HEK293 (cell line): ENCODE results near the gene INTS13.

Experiments used
- CTCF ChIA-PET: fragments of 350-600 bp; formaldehyde crosslinking; extraction: SDS; loops from one replicate; lab custom pipeline; 2021; ENCODE audit warnings: antibody characterized with exemption; lab: Yijun Ruan, JAX
- POLR2A ChIA-PET: fragments of 300-600 bp; formaldehyde crosslinking; extraction: SDS; loops from one replicate; lab custom pipeline; 2020; ENCODE audit warnings: antibody characterized with exemption, inconsistent platforms; lab: Yijun Ruan, JAX
- H3K27ac ChIP-seq: fragments of 200-500 bp; sonication (Bioruptor generic); 2 replicates; pipeline ENCODE4 v1.5.1; 2014; ENCODE audit warnings: low read depth, low read length, control low read depth, inconsistent platforms; ENCODE audit errors: extremely low read depth
- H3K36me3 ChIP-seq, 2 experiments: fragments of 200-500 bp in 1 of 2; sonication (Bioruptor generic) in 1 of 2; 1 replicate in 1 of 2; 2 replicates in 1 of 2; pipeline ENCODE4 v1.5.1; 2014 to 2017; ENCODE audit warnings: inconsistent platforms in 2 of 2, low read length in 2 of 2; ENCODE audit not compliant: control insufficient read depth in 2 of 2, insufficient read depth in 1 of 2
- H3K4me1 ChIP-seq: fragments of 200-500 bp; sonication (Bioruptor generic); 2 replicates; pipeline ENCODE4 v1.5.1; 2014; ENCODE audit warnings: mild to moderate bottlenecking, low read length, inconsistent platforms; ENCODE audit not compliant: control insufficient read depth, insufficient read depth
- H3K4me3 ChIP-seq: 2 replicates; pipeline ENCODE4 v1.5.1; 2011; ENCODE audit warnings: low read depth, mild to moderate bottlenecking, control low read depth, low read length, moderate library complexity
- H3K9me3 ChIP-seq: fragments of 200-500 bp; sonication (Bioruptor generic); 2 replicates; pipeline ENCODE4 v1.5.1; 2014; ENCODE audit warnings: low read depth, low read length, inconsistent platforms; ENCODE audit not compliant: control insufficient read depth, insufficient read depth
- GLI2 ChIP-seq: fragments of 450-650 bp; formaldehyde crosslinking; IDR thresholded peaks from 2 replicates; pipeline ENCODE4; 2017; ENCODE audit warnings: missing biosample characterization, missing genetic modification characterization, low read depth, borderline replicate concordance
- HOXD13 ChIP-seq: sonication (generic); formaldehyde crosslinking; IDR thresholded peaks from 2 replicates; pipeline ENCODE4 v1.8.0; 2022; ENCODE audit warnings: missing genetic modification reagents, borderline replicate concordance
- KLF8 ChIP-seq: fragments of 450-650 bp; formaldehyde crosslinking; IDR thresholded peaks from 2 replicates; pipeline ENCODE4 v1.5.1; 2016; ENCODE audit warnings: missing biosample characterization, missing genetic modification characterization
- PRDM1 ChIP-seq: fragments of 450-650 bp; formaldehyde crosslinking; IDR thresholded peaks from 2 replicates; pipeline ENCODE4; 2016; ENCODE audit warnings: missing biosample characterization, missing genetic modification characterization
- SP7 ChIP-seq: fragments of 450-650 bp; formaldehyde crosslinking; IDR thresholded peaks from 2 replicates; pipeline ENCODE4 v1.5.1; 2016; ENCODE audit warnings: missing biosample characterization, missing genetic modification characterization
- TCF7L2 ChIP-seq: IDR thresholded peaks from 2 replicates; pipeline ENCODE4 v1.6.1; 2011; ENCODE audit warnings: low read depth, mild to moderate bottlenecking, inconsistent platforms, low read length, moderate library complexity, borderline replicate concordance
- TRIM28 ChIP-seq: IDR thresholded peaks from 2 replicates; pipeline ENCODE4 v1.6.1; 2011; ENCODE audit warnings: low read length, control low read depth, borderline replicate concordance
- YY1 ChIP-seq: fragments of 450-650 bp; formaldehyde crosslinking; IDR thresholded peaks from 2 replicates; pipeline ENCODE4 v1.5.1; 2018; ENCODE audit warnings: missing biosample characterization, missing genetic modification characterization
- ZBTB17 ChIP-seq: fragments of 450-650 bp; formaldehyde crosslinking; IDR thresholded peaks from 2 replicates; pipeline ENCODE4 v1.5.1; 2016; ENCODE audit warnings: missing biosample characterization, missing genetic modification characterization
- ZBTB48 ChIP-seq: fragments of 450-650 bp; formaldehyde crosslinking; IDR thresholded peaks from 2 replicates; pipeline ENCODE4 v1.5.1; 2016; ENCODE audit warnings: missing biosample characterization, missing genetic modification characterization
- ZBTB8A ChIP-seq: fragments of 450-650 bp; formaldehyde crosslinking; IDR thresholded peaks from 2 replicates; pipeline ENCODE4 v1.5.1; 2016; ENCODE audit warnings: missing biosample characterization, missing genetic modification characterization
- ZNF157 ChIP-seq: fragments of 450-650 bp; formaldehyde crosslinking; IDR thresholded peaks from 2 replicates; pipeline ENCODE4 v1.5.1; 2016; ENCODE audit warnings: missing biosample characterization, missing genetic modification characterization
- ZNF174 ChIP-seq: fragments of 450-650 bp; formaldehyde crosslinking; IDR thresholded peaks from 2 replicates; pipeline ENCODE4 v1.5.0; 2017; ENCODE audit warnings: missing biosample characterization, mild to moderate bottlenecking, missing genetic modification characterization
- ZNF184 ChIP-seq: fragments of 450-650 bp; IDR thresholded peaks from 2 replicates; pipeline ENCODE4 v1.5.1; 2018; ENCODE audit warnings: missing biosample characterization, mild to moderate bottlenecking, missing genetic modification characterization
- ZNF274 ChIP-seq, 2 experiments: fragments of 200-500 bp in 1 of 2; fragments of 450-650 bp in 1 of 2; sonication (Bioruptor generic) in 1 of 2; formaldehyde crosslinking in 1 of 2; IDR thresholded peaks; 2 replicates each; pipeline versions ENCODE4 v1.5.1 to v1.6.1; 2014 to 2016; ENCODE audit warnings: borderline replicate concordance in 1 of 2, inconsistent platforms in 1 of 2, low read length in 1 of 2, missing biosample characterization in 1 of 2, missing genetic modification characterization in 1 of 2
- ZNF335 ChIP-seq: fragments of 450-650 bp; formaldehyde crosslinking; conservative IDR thresholded peaks from 2 replicates; pipeline ENCODE4 v1.5.1; 2016; ENCODE audit warnings: missing biosample characterization, missing genetic modification characterization
- ZNF404 ChIP-seq: fragments of 450-650 bp; formaldehyde crosslinking; IDR thresholded peaks from 2 replicates; pipeline ENCODE4 v1.5.1; 2017; ENCODE audit warnings: missing biosample characterization, missing genetic modification characterization
- ZNF423 ChIP-seq: fragments of 450-650 bp; formaldehyde crosslinking; IDR thresholded peaks from 2 replicates; pipeline ENCODE4 v1.5.1; 2016; ENCODE audit warnings: missing biosample characterization, missing genetic modification characterization
- ZNF426 ChIP-seq: fragments of 450-650 bp; formaldehyde crosslinking; IDR thresholded peaks from 2 replicates; pipeline ENCODE4 v1.5.1; 2017; ENCODE audit warnings: missing biosample characterization, missing genetic modification characterization, mild to moderate bottlenecking, inconsistent platforms, moderate library complexity
- ZNF600 ChIP-seq: fragments of 450-650 bp; formaldehyde crosslinking; IDR thresholded peaks from 2 replicates; pipeline ENCODE4 v1.5.1; 2016; ENCODE audit warnings: missing biosample characterization, missing genetic modification characterization
- ZNF792 ChIP-seq: fragments of 450-650 bp; formaldehyde crosslinking; IDR thresholded peaks from 2 replicates; pipeline ENCODE4 v1.5.1; 2016; ENCODE audit warnings: missing biosample characterization, missing genetic modification characterization
- ZSCAN23 ChIP-seq: fragments of 450-650 bp; formaldehyde crosslinking; IDR thresholded peaks from 2 replicates; pipeline ENCODE4 v1.5.1; 2016; ENCODE audit warnings: missing biosample characterization, missing genetic modification characterization
- TF ChIP-seq, protein P1 (sequence below): fragments of 450-650 bp; formaldehyde crosslinking; IDR thresholded peaks from 2 replicates; pipeline ENCODE4 v1.5.1; 2017; ENCODE audit warnings: missing biosample characterization, missing genetic modification characterization
- TF ChIP-seq, protein P2 (sequence below): fragments of 450-650 bp; formaldehyde crosslinking; IDR thresholded peaks from 2 replicates; pipeline ENCODE4 v1.5.1; 2016; ENCODE audit warnings: missing biosample characterization, missing genetic modification characterization
- TF ChIP-seq, protein P3 (sequence below): fragments of 450-650 bp; formaldehyde crosslinking; IDR thresholded peaks from 2 replicates; pipeline ENCODE4 v1.5.1; 2017; ENCODE audit warnings: missing biosample characterization, missing genetic modification characterization
- TF ChIP-seq, protein P4 (sequence below): fragments of 450-650 bp; formaldehyde crosslinking; IDR thresholded peaks from 2 replicates; pipeline ENCODE4 v1.5.1; 2016; ENCODE audit warnings: missing biosample characterization, missing genetic modification characterization
- TF ChIP-seq, protein P5 (sequence below): sonication (generic); formaldehyde crosslinking; IDR thresholded peaks from 2 replicates; pipeline ENCODE4 v1.8.1; 2022; ENCODE audit warnings: mild to moderate bottlenecking, moderate library complexity, missing genetic modification reagents

INTS13 gene

DNA sequence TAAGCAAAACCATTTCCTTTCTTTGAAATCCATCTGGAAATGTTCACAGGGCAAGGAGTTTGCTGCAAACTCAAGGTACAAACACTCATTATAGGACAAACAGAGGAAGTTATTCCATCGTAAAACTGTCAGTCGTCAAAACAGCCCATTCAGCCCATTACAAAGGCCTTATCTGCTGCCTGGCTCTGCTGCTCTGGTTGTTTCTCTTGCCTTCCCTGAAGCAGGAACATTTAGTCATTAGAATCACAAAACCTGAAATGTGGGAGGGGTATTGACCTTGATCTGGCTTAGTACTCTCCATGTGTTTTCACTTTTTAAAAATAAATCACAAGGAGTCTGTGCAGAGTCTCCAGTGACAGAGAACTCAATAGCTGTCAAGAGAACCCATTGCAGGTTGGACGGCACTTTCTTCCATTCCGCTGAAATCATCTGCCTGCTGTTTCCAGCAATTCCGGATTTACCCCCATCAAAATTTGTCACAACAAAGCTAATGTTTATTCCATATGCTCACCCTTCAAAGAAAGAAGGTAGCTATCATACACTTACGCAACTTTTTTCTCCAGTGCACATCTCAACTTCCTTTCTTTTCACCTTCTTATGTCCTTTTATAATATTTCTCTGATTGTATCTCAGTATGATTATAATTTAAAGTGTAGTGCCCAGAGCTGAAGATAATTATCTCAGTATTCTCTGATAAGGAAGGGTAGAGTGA, 80.2 kb downstream of the INTS13 start:
- Histone ChIP-seq H3K27ac (no peak overlapping the region; the same call in 1 of the 2 replicates), H3K4me1 (peaks cover 11% of the 10 kb centered on the region), H3K4me3 (no peak overlapping the region), H3K9me3 (no peaks in the 10 kb centered on the region; the same call in 1 of the 2 replicates), H3K36me3 (no peaks in the 10 kb centered on the region)
- POLR2A ChIA-PET = no interaction called here
- CTCF ChIA-PET = interaction anchor here (0.6 to 1.8 kb wide), 3 partner anchors 12 to 689 kb away, joined by 3 to 11 read pairs (median 7); no protein-coding TSS in a partner anchor
- peak; percentile 66; the same call in 1 of the 2 replicates for TF ChIP-seq TCF7L2
- TF ChIP-seq ZNF174 (tag by site-specific recombination) = no peak
- TF ChIP-seq, protein P1, sequence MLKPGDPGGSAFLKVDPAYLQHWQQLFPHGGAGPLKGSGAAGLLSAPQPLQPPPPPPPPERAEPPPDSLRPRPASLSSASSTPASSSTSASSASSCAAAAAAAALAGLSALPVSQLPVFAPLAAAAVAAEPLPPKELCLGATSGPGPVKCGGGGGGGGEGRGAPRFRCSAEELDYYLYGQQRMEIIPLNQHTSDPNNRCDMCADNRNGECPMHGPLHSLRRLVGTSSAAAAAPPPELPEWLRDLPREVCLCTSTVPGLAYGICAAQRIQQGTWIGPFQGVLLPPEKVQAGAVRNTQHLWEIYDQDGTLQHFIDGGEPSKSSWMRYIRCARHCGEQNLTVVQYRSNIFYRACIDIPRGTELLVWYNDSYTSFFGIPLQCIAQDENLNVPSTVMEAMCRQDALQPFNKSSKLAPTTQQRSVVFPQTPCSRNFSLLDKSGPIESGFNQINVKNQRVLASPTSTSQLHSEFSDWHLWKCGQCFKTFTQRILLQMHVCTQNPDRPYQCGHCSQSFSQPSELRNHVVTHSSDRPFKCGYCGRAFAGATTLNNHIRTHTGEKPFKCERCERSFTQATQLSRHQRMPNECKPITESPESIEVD (tag by site-specific recombination) = peak; percentile 48
- no peak for TF ChIP-seq ZNF274 (IDR thresholded peaks at IDR 0.05; ENCODE audit: low read length)
- TF ChIP-seq ZNF274 (tag by site-specific recombination; IDR thresholded peaks at IDR 0.05; ENCODE audit: borderline replicate concordance) = no peak
- TF ChIP-seq ZBTB17 (tag by site-specific recombination) = 0 out of 2 replicates have a peak, but pooled peaks have one; percentile 20
- TF ChIP-seq ZNF157 (tag by site-specific recombination) = no peak
- TF ChIP-seq, protein P2, sequence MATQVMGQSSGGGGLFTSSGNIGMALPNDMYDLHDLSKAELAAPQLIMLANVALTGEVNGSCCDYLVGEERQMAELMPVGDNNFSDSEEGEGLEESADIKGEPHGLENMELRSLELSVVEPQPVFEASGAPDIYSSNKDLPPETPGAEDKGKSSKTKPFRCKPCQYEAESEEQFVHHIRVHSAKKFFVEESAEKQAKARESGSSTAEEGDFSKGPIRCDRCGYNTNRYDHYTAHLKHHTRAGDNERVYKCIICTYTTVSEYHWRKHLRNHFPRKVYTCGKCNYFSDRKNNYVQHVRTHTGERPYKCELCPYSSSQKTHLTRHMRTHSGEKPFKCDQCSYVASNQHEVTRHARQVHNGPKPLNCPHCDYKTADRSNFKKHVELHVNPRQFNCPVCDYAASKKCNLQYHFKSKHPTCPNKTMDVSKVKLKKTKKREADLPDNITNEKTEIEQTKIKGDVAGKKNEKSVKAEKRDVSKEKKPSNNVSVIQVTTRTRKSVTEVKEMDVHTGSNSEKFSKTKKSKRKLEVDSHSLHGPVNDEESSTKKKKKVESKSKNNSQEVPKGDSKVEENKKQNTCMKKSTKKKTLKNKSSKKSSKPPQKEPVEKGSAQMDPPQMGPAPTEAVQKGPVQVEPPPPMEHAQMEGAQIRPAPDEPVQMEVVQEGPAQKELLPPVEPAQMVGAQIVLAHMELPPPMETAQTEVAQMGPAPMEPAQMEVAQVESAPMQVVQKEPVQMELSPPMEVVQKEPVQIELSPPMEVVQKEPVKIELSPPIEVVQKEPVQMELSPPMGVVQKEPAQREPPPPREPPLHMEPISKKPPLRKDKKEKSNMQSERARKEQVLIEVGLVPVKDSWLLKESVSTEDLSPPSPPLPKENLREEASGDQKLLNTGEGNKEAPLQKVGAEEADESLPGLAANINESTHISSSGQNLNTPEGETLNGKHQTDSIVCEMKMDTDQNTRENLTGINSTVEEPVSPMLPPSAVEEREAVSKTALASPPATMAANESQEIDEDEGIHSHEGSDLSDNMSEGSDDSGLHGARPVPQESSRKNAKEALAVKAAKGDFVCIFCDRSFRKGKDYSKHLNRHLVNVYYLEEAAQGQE = no peak
- TF ChIP-seq, protein P3, sequence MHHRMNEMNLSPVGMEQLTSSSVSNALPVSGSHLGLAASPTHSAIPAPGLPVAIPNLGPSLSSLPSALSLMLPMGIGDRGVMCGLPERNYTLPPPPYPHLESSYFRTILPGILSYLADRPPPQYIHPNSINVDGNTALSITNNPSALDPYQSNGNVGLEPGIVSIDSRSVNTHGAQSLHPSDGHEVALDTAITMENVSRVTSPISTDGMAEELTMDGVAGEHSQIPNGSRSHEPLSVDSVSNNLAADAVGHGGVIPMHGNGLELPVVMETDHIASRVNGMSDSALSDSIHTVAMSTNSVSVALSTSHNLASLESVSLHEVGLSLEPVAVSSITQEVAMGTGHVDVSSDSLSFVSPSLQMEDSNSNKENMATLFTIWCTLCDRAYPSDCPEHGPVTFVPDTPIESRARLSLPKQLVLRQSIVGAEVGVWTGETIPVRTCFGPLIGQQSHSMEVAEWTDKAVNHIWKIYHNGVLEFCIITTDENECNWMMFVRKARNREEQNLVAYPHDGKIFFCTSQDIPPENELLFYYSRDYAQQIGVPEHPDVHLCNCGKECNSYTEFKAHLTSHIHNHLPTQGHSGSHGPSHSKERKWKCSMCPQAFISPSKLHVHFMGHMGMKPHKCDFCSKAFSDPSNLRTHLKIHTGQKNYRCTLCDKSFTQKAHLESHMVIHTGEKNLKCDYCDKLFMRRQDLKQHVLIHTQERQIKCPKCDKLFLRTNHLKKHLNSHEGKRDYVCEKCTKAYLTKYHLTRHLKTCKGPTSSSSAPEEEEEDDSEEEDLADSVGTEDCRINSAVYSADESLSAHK (tag by site-specific recombination) = 0 out of 2 replicates have a peak, but pooled peaks have one; percentile 14
- TF ChIP-seq ZSCAN23 (tag by site-specific recombination) = no peak
- no peak for TF ChIP-seq ZNF792 (tag by site-specific recombination)
- no peak for TF ChIP-seq ZNF404 (tag by site-specific recombination)
- no peak for TF ChIP-seq ZNF423 (tag by site-specific recombination)
- TF ChIP-seq TRIM28 = peak; percentile 97
- peak; percentile 42; the same call in 1 of the 2 replicates for TF ChIP-seq ZBTB8A (tag by site-specific recombination)
- no peak for TF ChIP-seq GLI2
- peak; percentile 41; the same call in 1 of the 2 replicates for TF ChIP-seq HOXD13 (CRISPR knock-in tag)
- peak; percentile 36; the same call in 1 of the 2 replicates for TF ChIP-seq ZNF335 (tag by site-specific recombination)
- 0 out of 2 replicates have a peak, but pooled peaks have one; percentile 9 for TF ChIP-seq PRDM1 (tag by site-specific recombination)
- no peak for TF ChIP-seq KLF8 (tag by site-specific recombination)
- TF ChIP-seq, protein P4, sequence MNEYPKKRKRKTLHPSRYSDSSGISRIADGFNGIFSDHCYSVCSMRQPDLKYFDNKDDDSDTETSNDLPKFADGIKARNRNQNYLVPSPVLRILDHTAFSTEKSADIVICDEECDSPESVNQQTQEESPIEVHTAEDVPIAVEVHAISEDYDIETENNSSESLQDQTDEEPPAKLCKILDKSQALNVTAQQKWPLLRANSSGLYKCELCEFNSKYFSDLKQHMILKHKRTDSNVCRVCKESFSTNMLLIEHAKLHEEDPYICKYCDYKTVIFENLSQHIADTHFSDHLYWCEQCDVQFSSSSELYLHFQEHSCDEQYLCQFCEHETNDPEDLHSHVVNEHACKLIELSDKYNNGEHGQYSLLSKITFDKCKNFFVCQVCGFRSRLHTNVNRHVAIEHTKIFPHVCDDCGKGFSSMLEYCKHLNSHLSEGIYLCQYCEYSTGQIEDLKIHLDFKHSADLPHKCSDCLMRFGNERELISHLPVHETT = no peak
- TF ChIP-seq ZBTB48 (tag by site-specific recombination) = no peak
- 0 out of 2 replicates have a peak, but pooled peaks have one; percentile 6 for TF ChIP-seq ZNF184 (tag by site-specific recombination)
- no peak for TF ChIP-seq SP7 (tag by site-specific recombination)
- TF ChIP-seq ZNF426 (tag by site-specific recombination) = no peak
- TF ChIP-seq YY1 = no peak
- TF ChIP-seq ZNF600 = 0 out of 2 replicates have a peak, but pooled peaks have one; percentile 9
- TF ChIP-seq, protein P5, sequence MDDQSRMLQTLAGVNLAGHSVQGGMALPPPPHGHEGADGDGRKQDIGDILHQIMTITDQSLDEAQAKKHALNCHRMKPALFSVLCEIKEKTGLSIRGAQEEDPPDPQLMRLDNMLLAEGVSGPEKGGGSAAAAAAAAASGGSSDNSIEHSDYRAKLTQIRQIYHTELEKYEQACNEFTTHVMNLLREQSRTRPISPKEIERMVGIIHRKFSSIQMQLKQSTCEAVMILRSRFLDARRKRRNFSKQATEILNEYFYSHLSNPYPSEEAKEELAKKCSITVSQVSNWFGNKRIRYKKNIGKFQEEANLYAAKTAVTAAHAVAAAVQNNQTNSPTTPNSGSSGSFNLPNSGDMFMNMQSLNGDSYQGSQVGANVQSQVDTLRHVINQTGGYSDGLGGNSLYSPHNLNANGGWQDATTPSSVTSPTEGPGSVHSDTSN (CRISPR knock-in tag) = no peak
